Endothelial cell of umbilical vein (primary cell): ENCODE data around the gene FTO. TPM values are rescaled to one million over a fixed set of nuclear protein-coding genes. Genes with fewer than 3 reads are reported as not detected.

ENCODE experiments used
- BruUV-seq: library from RNA; stranded (reverse); fragments of 400-500 nt; replicated peaks from 2 replicates; lab custom pipeline; 2021; lab: Mats Ljungman, UMichigan
- CTCF ChIA-PET: fragments of 300-600, 350-600 bp; sonication (Branson Sonifier 250); formaldehyde crosslinking; loops from one replicate; lab custom pipeline; 2021; ENCODE audit warnings: antibody characterized with exemption, inconsistent platforms; lab: Charles Lee
- POLR2A ChIA-PET: fragments of 300-600, 350-600 bp; sonication (Branson Sonifier 250); formaldehyde crosslinking; loops from one replicate; lab custom pipeline; 2021; ENCODE audit warnings: antibody characterized with exemption, inconsistent platforms; lab: Charles Lee
- DNase-seq: peaks from one replicate; pipeline ENCODE4 v3.0.0-alpha.2; 2011; ENCODE audit warnings: low read depth, low spot score
- FAIRE-seq: peaks from 2 replicates; lab custom pipeline; 2011; peaks lifted over from hg19 to GRCh38; lab: Jason Lieb, UNC
- H2AFZ ChIP-seq: 2 replicates; pipeline ENCODE4 v1.6.0; 2012; ENCODE audit warnings: low read depth, low read length, control low read depth, inconsistent platforms
- H3K27ac ChIP-seq: 2 replicates; pipeline ENCODE4 v1.5.1; 2011; ENCODE audit warnings: low read depth, mild to moderate bottlenecking, control low read depth, low read length, moderate library complexity; ENCODE audit not compliant: insufficient read depth
- H3K27me3 ChIP-seq, 2 experiments: 2 replicates each; pipeline versions ENCODE4 v1.6.0 to v1.6.1; 2011; ENCODE audit warnings: low read length in 2 of 2, mixed read lengths in 1 of 2; ENCODE audit not compliant: control insufficient read depth in 2 of 2, insufficient read depth in 2 of 2
- H3K36me3 ChIP-seq, 2 experiments: 2 replicates in 1 of 2; 3 replicates in 1 of 2; pipeline ENCODE4 v1.5.1; 2011; ENCODE audit warnings: low read length in 2 of 2, mild to moderate bottlenecking in 1 of 2, moderate library complexity in 1 of 2; ENCODE audit not compliant: control insufficient read depth in 2 of 2, insufficient read depth in 2 of 2; ENCODE audit errors: extremely low read depth in 1 of 2
- H3K4me1 ChIP-seq: 3 replicates; pipeline ENCODE4 v1.5.1; 2011; ENCODE audit warnings: mild to moderate bottlenecking, low read length; ENCODE audit not compliant: control insufficient read depth, insufficient read depth; ENCODE audit errors: extremely low read depth
- H3K4me2 ChIP-seq: 2 replicates; pipeline ENCODE4 v1.6.1; 2011; ENCODE audit warnings: low read length, control low read depth, mixed read lengths; ENCODE audit not compliant: insufficient read depth
- H3K4me3 ChIP-seq, 3 experiments: fragments of 200-600 bp in 1 of 3; sonication (generic), shearing (Covaris generic) in 1 of 3; replicated peaks in 1 of 3; 2 replicates each; pipeline ENCODE4 v1.5.1; 2011 to 2016; ENCODE audit warnings: control low read depth in 3 of 3, low read length in 3 of 3, mild to moderate bottlenecking in 2 of 3, inconsistent platforms in 1 of 3, low read depth in 1 of 3, moderate library complexity in 1 of 3; ENCODE audit not compliant: insufficient read depth in 1 of 3
- H3K79me2 ChIP-seq: 2 replicates; pipeline ENCODE4 v1.6.0; 2012; ENCODE audit warnings: low read length, inconsistent platforms; ENCODE audit not compliant: control insufficient read depth, insufficient read depth
- H3K9ac ChIP-seq: replicated peaks from 2 replicates; pipeline ENCODE3; 2011; ENCODE audit warnings: low read length, control low read depth; ENCODE audit not compliant: insufficient read depth; ENCODE audit errors: extremely low read depth
- H3K9me1 ChIP-seq: replicated peaks from 3 replicates; pipeline ENCODE4 v1.6.0; 2011; ENCODE audit warnings: mild to moderate bottlenecking, low read length; ENCODE audit not compliant: control insufficient read depth, insufficient read depth; ENCODE audit errors: extremely low read depth
- H3K9me3 ChIP-seq: replicated peaks from 2 replicates; pipeline ENCODE4 v1.5.1; 2012; ENCODE audit warnings: low read length, inconsistent platforms; ENCODE audit not compliant: control insufficient read depth, insufficient read depth
- H4K20me1 ChIP-seq: replicated peaks from 2 replicates; pipeline ENCODE3; 2011; ENCODE audit warnings: mild to moderate bottlenecking, low read length; ENCODE audit not compliant: control insufficient read depth, insufficient read depth; ENCODE audit errors: extremely low read depth
- EZH2 ChIP-seq: IDR thresholded peaks from 2 replicates; pipeline ENCODE4 v1.6.1; 2012; ENCODE audit warnings: borderline replicate concordance, low read depth, mild to moderate bottlenecking, moderate library complexity, low read length, inconsistent platforms; ENCODE audit not compliant: severe bottlenecking
- FOS ChIP-seq: IDR thresholded peaks from 2 replicates; pipeline ENCODE4 v1.6.1; 2011; ENCODE audit warnings: mild to moderate bottlenecking, low read length, moderate library complexity, borderline replicate concordance; ENCODE audit not compliant: insufficient read depth
- GATA2 ChIP-seq: IDR thresholded peaks from 2 replicates; pipeline ENCODE4 v1.7.0; 2011; ENCODE audit warnings: low read depth, mild to moderate bottlenecking, moderate library complexity, mixed read lengths, low read length; ENCODE audit not compliant: insufficient read length, insufficient read depth
- JUN ChIP-seq: IDR thresholded peaks from 2 replicates; pipeline ENCODE4 v1.6.1; 2011; ENCODE audit warnings: borderline replicate concordance, low read depth; ENCODE audit not compliant: insufficient read length, insufficient read depth
- MYC ChIP-seq: IDR thresholded peaks from one replicate; pipeline ENCODE4 v1.6.1; 2011; ENCODE audit warnings: mild to moderate bottlenecking, low read depth, low read length
- POLR2A ChIP-seq: IDR thresholded peaks from 2 replicates; pipeline ENCODE4 v1.6.1; 2012; ENCODE audit warnings: low read depth, mild to moderate bottlenecking, control low read depth, low read length
- POLR2AphosphoS5 ChIP-seq: IDR thresholded peaks from 2 replicates; pipeline ENCODE4 v1.6.1; 2012; ENCODE audit warnings: low read depth, mild to moderate bottlenecking, control low read depth, low read length, moderate library complexity; ENCODE audit not compliant: insufficient read depth
- dilution Hi-C: fragments of 300-500 bp; cut with MboI; formaldehyde crosslinking; loops from one replicate; pipeline ENCODE4 v1.15.0; 2019; ENCODE audit warnings: low sequenced_read_pairs; ENCODE audit not compliant: extremely low pct_ligation_motif_present
- intact Hi-C: fragments of 100-400 bp; cut with micrococcal nuclease; formaldehyde crosslinking; loops from one replicate; pipeline ENCODE4 v1.10.0; 2022
- polyA plus RNA-seq, 4 experiments: library from polyadenylated mRNA; depleted of rRNA in 3 of 4; stranded (reverse) in 3 of 4; unstranded in 1 of 4; fragments of >200 nt; gene quantifications; 2 replicates each; pipeline versions ENCODE4 v1.2.1 to v1.2.3, GENCODE V29; 2011 to 2012; ENCODE audit warnings: missing spikeins in 1 of 4
- total RNA-seq: library from RNA; stranded (reverse); gene quantifications from 2 replicates; pipeline ENCODE4 v1.2.3, GENCODE V29; 2021
- TF ChIP-seq, protein P1 (sequence below), 2 donors: IDR thresholded peaks; 1 replicate in 1 of 2; 2 replicates in 1 of 2; pipeline ENCODE4 v1.5.1; 2011; ENCODE audit warnings: low read length in 2 of 2, mild to moderate bottlenecking in 2 of 2, moderate library complexity in 2 of 2, control low read depth in 1 of 2, inconsistent platforms in 1 of 2, low read depth in 1 of 2; ENCODE audit not compliant: insufficient read depth in 1 of 2; ENCODE audit errors: extremely low read depth in 1 of 2

The FTO gene
- total and polyA plus RNA-seq, 2 donors (not counting 3 experiments of a cell fraction or from before 2014, with no cell fraction given), result 48.6 to 87.1 TPM

DNA sequence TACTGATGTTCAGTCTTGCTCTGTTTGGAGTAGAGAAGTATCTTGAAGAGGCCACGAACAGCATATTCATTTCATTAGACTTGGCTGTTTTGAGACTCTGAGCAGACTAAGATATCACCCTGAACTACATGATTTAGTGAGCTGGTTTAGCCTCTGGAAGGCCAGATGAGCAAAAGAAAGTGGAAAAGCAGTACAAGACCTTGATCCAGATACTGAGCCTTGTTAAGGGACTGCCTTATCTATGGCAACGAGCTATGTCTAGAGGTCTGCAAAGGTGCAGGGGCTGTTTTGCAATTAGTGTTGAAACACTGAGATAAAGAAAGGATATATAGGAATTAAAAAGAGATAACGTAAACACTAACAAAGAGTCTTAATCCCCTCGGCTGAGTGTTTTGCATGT, 351.2 kb downstream of the FTO start:
- no peak for TF ChIP-seq POLR2AphosphoS5
- no peak for TF ChIP-seq JUN
- no peak for TF ChIP-seq MYC
- TF ChIP-seq POLR2A, result no peak
- TF ChIP-seq EZH2, result no peak
- TF ChIP-seq FOS, result no peak
- TF ChIP-seq GATA2, result no peak
- TF ChIP-seq, protein P1, sequence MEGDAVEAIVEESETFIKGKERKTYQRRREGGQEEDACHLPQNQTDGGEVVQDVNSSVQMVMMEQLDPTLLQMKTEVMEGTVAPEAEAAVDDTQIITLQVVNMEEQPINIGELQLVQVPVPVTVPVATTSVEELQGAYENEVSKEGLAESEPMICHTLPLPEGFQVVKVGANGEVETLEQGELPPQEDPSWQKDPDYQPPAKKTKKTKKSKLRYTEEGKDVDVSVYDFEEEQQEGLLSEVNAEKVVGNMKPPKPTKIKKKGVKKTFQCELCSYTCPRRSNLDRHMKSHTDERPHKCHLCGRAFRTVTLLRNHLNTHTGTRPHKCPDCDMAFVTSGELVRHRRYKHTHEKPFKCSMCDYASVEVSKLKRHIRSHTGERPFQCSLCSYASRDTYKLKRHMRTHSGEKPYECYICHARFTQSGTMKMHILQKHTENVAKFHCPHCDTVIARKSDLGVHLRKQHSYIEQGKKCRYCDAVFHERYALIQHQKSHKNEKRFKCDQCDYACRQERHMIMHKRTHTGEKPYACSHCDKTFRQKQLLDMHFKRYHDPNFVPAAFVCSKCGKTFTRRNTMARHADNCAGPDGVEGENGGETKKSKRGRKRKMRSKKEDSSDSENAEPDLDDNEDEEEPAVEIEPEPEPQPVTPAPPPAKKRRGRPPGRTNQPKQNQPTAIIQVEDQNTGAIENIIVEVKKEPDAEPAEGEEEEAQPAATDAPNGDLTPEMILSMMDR (IDR thresholded peaks at IDR 0.05; ENCODE audit: extremely low read depth in 1 of 2, insufficient read depth in 1 of 2, low read depth in 1 of 2, low read length in 2 of 2), result no peak
- Histone ChIP-seq H3K9me3 (no peaks in the 10 kb centered on the region), H3K4me3 (no peak overlapping the region), H4K20me1 (no peaks in the 10 kb centered on the region), H3K27me3 (no peaks in the 10 kb centered on the region), H3K9ac (no peak overlapping the region), H3K9me1 (no peaks in the 10 kb centered on the region), H3K4me1 (peaks cover 5% of the 10 kb centered on the region), H3K4me2 (no peak overlapping the region), H3K27ac (no peak overlapping the region), H2AFZ (no peak overlapping the region), H3K79me2 (no peaks in the 10 kb centered on the region), H3K36me3 (no peaks in the 10 kb centered on the region)
- dilution Hi-C loops, result no loop called here
- FAIRE-seq (no peak), DNase-seq (no peak)
- ChIA-PET CTCF (no interaction called here), POLR2A (no interaction called here)
- intact Hi-C loops, result no loop called here
- no TSS peak for BruUV-seq
